Hepatocyte (in vitro differentiated cells): Measurements from ENCODE around the gene PLA2G12A.

ENCODE experiments used
- CTCF ChIP-seq: fragments of 200-600 bp; sonication (generic); IDR thresholded peaks from 2 replicates; pipeline ENCODE4 v1.5.1; 2016; ENCODE audit warnings: antibody characterized with exemption, mild to moderate bottlenecking; ENCODE audit not compliant: poor library complexity
- EZH2 ChIP-seq: fragments of 200-600 bp; sonication (generic); IDR thresholded peaks from 2 replicates; pipeline ENCODE4 v1.6.1; 2016; ENCODE audit warnings: antibody characterized with exemption, mild to moderate bottlenecking, borderline replicate concordance

GRCh38 chr4:109699553-109700225 lies 30.2 kb downstream of the PLA2G12A start:
- TF ChIP-seq CTCF (no peak), EZH2 (no peak)
